A204.1 (cell line): Measurements from ENCODE around the gene ADAMTSL1.

Experiments
- FAIRE-seq: peaks from 2 replicates; lab custom pipeline; 2012; peaks lifted over from hg19 to GRCh38; lab: Jason Lieb, UNC

The ADAMTSL1 gene

DNA sequence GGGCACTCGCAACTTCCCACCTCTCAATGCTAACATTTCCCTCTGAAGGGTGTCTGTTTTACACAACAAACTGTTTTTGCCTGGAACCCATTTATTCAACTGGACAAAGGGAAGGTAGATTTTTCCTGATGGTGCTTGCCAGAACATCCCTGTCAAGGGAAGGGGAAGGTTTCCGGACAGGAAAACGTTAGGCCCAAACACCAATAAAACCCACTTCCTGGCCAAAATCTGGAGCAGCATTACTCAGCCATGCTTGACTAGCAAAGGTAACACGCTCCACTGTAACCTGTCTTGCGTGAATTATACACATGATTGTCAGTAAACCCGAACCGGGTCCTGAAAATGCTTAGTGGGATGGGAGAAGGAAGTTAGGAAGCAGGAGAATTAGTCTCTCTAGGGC is 468.8 kb downstream of the ADAMTSL1 start:
- no peak for FAIRE-seq

GRCh38 chr9:18947892-18948339 is 474.0 kb downstream of the ADAMTSL1 start:
- FAIRE-seq, result no peak

DNA sequence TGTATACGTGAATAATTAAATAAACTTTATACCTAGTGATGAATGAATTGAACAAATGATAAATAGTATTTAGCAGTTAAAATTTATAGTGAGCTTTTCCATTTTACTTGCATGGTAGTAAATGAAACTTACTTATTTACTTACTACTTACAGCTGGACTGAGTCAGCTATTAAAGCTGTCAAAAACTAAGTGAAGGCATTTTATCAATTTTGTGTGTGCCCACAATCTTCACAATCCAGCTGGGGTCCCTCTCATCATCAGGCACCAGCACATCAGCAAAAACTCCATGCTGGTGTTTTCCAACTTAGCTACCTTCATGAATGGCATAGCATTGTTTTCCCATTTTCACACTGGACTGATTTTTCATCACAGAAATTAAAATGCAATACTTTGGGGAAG is 478.0 kb downstream of the ADAMTSL1 start:
- no peak for FAIRE-seq

GRCh38 chr9:18955626-18956025 is 481.7 kb downstream of the ADAMTSL1 start:
- FAIRE-seq, result no peak
